Mucosa of rectum (tissue), 2 donors: ENCODE measurements around the gene AGPAT3.

Experiments used
- H3K27ac ChIP-seq, 2 donors: one replicate each; pipeline ENCODE4 v1.7.0; 2013; ENCODE audit warnings: inconsistent platforms in 2 of 2, low read depth in 2 of 2, low read length in 2 of 2
- H3K27me3 ChIP-seq, 2 donors: one replicate each; pipeline ENCODE4 v1.7.0; 2013; ENCODE audit warnings: low read length in 2 of 2; ENCODE audit not compliant: control insufficient read depth in 2 of 2, insufficient read depth in 2 of 2
- H3K36me3 ChIP-seq, 2 donors: one replicate each; pipeline ENCODE4 v1.7.0; 2013; ENCODE audit warnings: low read length in 2 of 2; ENCODE audit not compliant: control insufficient read depth in 2 of 2, insufficient read depth in 2 of 2
- H3K4me1 ChIP-seq, 2 donors: one replicate each; pipeline ENCODE4 v1.7.0; 2013; ENCODE audit warnings: low read length in 2 of 2, mild to moderate bottlenecking in 1 of 2; ENCODE audit not compliant: control insufficient read depth in 2 of 2, insufficient read depth in 2 of 2
- H3K4me3 ChIP-seq, 2 donors: one replicate each; pipeline ENCODE4 v1.7.0; 2013; ENCODE audit warnings: low read length in 2 of 2
- H3K9ac ChIP-seq, 2 donors: one replicate each; pipeline ENCODE4 v1.7.0; 2013; ENCODE audit warnings: low read length in 2 of 2, low read depth in 1 of 2, mild to moderate bottlenecking in 1 of 2
- H3K9me3 ChIP-seq, 2 donors: one replicate each; pipeline ENCODE4 v1.7.0; 2013; ENCODE audit warnings: low read length in 2 of 2; ENCODE audit not compliant: control insufficient read depth in 2 of 2
- donor health status: healthy.
- donor health status: Normal muscosa, but diverticular disease.

AGPAT3 gene

DNA sequence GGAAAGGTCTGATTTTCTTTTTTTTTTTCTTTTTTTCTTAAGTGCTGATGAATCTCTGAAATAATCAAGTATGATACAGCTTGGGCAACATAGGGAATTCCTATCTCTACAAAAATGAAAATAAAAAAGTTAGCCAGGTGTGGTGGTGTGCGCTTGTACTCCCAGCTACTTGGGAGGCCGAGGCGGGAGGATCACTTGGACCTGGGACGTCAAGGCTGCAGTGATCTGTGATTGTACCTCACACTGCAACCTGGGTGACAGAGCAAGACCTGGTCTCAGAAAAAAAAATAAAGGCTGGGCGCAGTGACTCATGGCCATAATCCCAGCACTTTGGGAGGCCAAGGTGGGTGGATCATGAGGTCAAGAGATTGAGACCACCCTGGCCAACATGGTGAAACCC is 153.1 kb downstream of the AGPAT3 start:
- Histone ChIP-seq H3K27me3 (no peaks in the 10 kb centered on the region), H3K36me3 (no peaks in the 10 kb centered on the region), H3K4me3 (no peak overlapping the region), H3K9ac (no peak overlapping the region), H3K4me1 (peaks cover 4 to 8% of the 10 kb centered on the region in 2 donors), H3K27ac (no peak overlapping the region), H3K9me3 (no peaks in the 10 kb centered on the region)

DNA sequence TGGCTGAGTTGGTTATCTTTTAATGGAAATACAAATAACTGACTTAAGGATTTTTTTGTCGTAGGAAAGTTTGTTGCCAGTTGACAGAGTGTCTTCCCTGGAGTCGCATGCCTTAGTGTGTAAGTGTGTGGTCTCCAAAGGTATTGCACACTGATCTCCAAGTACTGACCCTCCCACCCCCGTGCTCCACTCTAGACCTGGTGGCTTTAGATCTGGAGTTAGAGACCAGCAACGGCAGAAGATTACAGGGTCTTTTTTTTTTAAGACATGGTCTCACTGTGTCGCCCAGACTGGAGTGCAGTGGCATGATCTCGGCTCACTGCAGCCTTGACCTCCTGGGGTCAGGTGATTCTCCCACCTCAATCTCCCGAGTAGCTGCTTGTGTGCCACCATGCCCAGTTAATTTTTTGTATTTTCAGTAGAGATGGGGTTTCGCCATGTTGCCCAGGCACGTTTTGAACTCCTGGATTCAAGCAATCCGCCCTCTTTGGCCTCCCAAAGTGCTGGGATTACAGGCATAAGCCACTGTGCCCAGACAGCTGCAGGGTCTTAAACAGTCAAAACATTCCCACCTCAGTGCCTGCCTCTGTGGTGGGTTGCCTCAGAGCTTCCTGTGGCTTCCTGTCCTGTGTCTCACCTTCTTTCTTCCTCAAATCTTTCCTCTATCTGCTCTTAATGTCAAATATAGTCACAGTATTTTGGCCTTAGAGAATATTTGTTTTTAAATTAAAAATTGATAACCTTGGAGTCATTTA is 154.0 kb downstream of the AGPAT3 start:
- Histone ChIP-seq H3K36me3 (no peaks in the 10 kb centered on the region), H3K4me1 (peaks cover 0 to 2% of the 10 kb centered on the region in 2 donors), H3K27ac (no peak overlapping the region), H3K9me3 (no peaks in the 10 kb centered on the region), H3K27me3 (no peaks in the 10 kb centered on the region), H3K9ac (no peak overlapping the region), H3K4me3 (no peak overlapping the region)

DNA sequence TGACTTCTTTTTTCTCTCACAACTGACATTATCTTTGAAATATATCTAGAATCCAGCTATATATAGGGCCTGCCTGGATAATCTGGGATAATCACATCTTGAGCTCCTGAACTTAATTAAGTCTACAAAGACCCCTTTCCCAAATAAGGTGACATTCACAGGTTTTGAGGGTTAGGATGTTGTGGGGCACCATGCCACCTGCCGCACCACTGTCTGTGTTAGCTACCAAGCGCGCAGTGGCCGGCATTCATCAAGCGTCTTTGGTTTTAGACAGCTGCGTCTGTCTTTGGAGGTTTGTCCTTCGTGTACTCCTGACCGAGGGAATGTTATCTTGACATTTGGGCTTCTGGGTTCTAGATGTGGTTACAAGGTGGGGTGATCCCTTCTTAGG is 154.5 kb downstream of the AGPAT3 start:
- Histone ChIP-seq H3K36me3 (no peaks in the 10 kb centered on the region), H3K27me3 (no peaks in the 10 kb centered on the region), H3K9me3 (no peaks in the 10 kb centered on the region), H3K27ac (no peak overlapping the region), H3K4me1 (peaks cover under 1 to 2% of the 10 kb centered on the region in 2 donors), H3K9ac (no peak overlapping the region), H3K4me3 (no peak overlapping the region)

DNA sequence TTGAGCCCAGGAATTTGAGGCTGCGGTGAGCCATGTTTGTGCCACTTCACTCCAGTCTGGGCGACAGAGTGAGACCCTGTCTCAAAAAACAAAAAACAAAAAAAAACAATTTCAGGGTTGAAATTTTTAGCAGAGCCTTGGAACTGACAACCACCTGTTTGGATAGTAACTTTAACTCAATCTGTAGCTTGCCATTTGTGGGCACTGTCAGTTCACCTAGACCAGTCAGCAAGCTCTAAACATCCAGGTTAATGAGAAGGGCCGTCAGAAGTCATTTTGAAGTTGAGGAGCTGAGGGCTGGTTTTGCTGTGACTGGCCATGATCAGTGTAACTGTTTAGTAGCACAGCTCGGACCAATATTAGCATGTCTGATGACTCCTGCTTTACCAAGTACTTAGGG is 155.5 kb downstream of the AGPAT3 start:
- Histone ChIP-seq H3K36me3 (no peaks in the 10 kb centered on the region), H3K9ac (no peak overlapping the region), H3K27me3 (no peaks in the 10 kb centered on the region), H3K9me3 (no peaks in the 10 kb centered on the region), H3K4me3 (no peak overlapping the region), H3K27ac (no peak overlapping the region), H3K4me1 (peaks cover 2 to 10% of the 10 kb centered on the region in 2 donors)

DNA sequence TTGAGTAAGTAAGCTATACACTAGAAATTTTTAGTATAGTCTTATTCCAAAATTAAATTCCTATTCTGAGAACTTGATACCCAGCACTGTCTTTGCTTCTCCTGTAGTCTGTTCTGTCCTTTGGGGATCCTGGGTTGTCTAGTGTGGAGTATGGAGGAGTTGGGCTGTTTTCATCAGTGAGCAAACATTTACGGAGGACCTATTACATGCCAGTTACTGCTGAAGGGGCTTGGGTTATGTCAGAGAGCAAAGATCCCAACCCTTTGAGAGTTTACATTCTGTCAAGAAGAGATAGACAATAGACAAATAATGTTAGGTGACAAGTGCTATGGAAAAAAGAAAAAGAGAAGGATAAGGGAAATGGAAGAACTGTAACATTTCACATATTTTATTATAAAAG is 156.0 kb downstream of the AGPAT3 start:
- Histone ChIP-seq H3K27me3 (no peaks in the 10 kb centered on the region), H3K4me1 (peaks cover 2 to 10% of the 10 kb centered on the region in 2 donors), H3K36me3 (no peaks in the 10 kb centered on the region), H3K9me3 (no peaks in the 10 kb centered on the region), H3K9ac (no peak overlapping the region), H3K27ac (no peak overlapping the region), H3K4me3 (no peak overlapping the region)

DNA sequence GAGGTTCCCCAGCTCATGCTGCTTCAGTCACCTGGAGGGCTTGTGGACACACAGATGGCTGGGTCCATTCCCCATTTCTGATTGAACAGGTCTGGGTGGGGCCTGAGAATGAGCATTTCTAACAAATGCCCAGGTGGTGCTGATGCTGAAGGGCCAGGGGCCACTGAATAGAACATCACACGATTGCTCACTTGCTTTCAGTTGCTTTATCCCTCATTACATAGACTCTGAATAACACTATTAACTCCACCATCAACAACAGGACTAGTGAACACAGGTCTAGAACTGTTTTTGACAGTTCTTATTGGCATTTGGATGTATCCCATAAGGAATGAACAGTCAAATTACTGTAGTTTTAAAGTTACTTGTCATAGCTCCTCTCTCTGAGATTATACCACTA is 159.2 kb downstream of the AGPAT3 start:
- H3K27ac ChIP-seq = no peak overlapping the region
- no peak overlapping the region for H3K9ac ChIP-seq
- no peaks in the 10 kb centered on the region for H3K36me3 ChIP-seq
- H3K27me3 ChIP-seq = no peaks in the 10 kb centered on the region
- no peaks in the 10 kb centered on the region for H3K9me3 ChIP-seq
- H3K4me3 ChIP-seq = no peak overlapping the region
- H3K4me1 ChIP-seq = peaks cover 0 to 10% of the 10 kb centered on the region in 2 donors

DNA sequence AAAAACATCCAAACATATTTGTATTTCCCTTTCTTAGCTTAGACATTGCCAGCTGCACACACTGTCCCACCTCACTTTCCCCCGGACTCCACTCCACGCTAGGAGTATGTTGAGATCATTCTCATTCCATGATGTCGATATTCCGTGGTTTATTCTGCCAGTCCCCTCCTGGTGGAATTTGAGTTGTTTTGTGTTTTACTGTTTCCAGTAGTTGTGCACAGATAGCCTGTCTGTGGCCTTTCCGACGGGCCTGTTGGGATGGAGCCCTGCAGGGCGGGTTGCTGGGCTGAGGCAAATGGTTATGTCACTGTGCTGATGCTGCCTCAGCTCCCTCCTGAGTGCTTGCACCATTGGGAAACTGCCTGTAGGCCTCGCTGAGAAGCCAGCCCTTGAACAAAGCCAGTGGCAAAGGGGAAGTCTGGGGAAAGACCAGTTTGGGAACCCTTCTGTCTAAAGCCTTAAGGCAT is 159.9 kb downstream of the AGPAT3 start:
- Histone ChIP-seq H3K36me3 (no peaks in the 10 kb centered on the region), H3K4me1 (peaks cover 0 to 10% of the 10 kb centered on the region in 2 donors), H3K27ac (peak overlapping the region in 1 of 2 donors; percentile 38), H3K4me3 (no peak overlapping the region), H3K9me3 (no peaks in the 10 kb centered on the region), H3K9ac (no peak overlapping the region), H3K27me3 (no peaks in the 10 kb centered on the region)

DNA sequence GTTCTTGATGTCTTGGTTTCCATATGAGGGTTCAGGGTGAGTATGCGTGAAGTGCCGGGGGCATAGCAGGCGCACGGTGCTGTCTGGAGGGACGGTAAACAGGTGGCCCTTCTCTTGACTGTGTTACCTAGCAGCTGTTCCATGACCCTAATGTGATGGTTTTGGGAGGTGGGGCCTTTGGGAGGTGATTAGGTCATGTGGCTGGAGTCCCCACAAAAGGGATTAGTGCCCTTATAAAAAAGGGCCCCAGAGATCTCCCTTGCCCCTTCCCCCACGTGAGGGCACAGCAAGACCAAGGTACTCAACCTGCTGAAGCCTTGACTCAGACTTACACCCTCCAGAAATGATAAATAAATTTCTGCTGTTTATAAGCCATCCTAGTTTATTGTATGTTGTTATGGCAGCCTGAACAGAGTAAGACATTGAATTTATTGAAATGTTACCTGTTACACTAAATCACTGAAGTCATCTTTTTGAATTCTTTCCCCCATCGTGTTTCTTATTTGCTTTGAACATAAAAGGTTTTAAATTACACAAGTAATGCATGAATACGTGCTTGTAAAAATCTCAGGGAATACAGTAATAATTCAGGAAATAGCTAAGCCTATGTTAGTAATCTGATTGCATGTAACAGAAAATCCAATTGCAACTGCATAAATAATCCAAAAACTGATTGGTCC is 162.7 kb downstream of the AGPAT3 start:
- Histone ChIP-seq H3K4me1 (peaks cover 0 to 10% of the 10 kb centered on the region in 2 donors), H3K27me3 (no peaks in the 10 kb centered on the region), H3K36me3 (peaks cover 2 to 3% of the 10 kb centered on the region in 2 donors), H3K27ac (no peak overlapping the region), H3K4me3 (no peak overlapping the region), H3K9ac (no peak overlapping the region), H3K9me3 (no peaks in the 10 kb centered on the region)

DNA sequence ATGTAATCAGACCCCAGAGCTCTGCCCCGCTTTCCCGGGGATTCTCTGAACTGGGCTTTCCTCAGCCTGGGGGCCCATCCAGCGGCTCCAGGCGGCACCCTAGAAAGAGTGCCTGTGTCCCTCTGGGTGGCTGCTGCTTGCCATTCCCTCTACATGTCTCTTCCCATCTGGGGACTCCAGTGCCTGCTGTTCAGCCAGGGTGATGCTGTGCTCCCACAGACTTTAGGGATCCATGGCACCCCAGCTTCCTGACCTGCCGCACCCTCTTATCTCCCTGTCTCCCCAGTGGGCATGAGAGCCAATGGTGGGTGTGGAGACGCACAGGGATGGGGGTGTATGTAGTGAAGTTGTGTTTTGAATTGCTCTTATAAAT is 163.2 kb downstream of the AGPAT3 start:
- H3K36me3 ChIP-seq = peaks cover 4 to 5% of the 10 kb centered on the region in 2 donors
- no peak overlapping the region for H3K27ac ChIP-seq
- H3K9me3 ChIP-seq = no peaks in the 10 kb centered on the region
- H3K4me3 ChIP-seq = no peak overlapping the region
- H3K4me1 ChIP-seq = peaks cover 0 to 10% of the 10 kb centered on the region in 2 donors
- no peaks in the 10 kb centered on the region for H3K27me3 ChIP-seq
- no peak overlapping the region for H3K9ac ChIP-seq

DNA sequence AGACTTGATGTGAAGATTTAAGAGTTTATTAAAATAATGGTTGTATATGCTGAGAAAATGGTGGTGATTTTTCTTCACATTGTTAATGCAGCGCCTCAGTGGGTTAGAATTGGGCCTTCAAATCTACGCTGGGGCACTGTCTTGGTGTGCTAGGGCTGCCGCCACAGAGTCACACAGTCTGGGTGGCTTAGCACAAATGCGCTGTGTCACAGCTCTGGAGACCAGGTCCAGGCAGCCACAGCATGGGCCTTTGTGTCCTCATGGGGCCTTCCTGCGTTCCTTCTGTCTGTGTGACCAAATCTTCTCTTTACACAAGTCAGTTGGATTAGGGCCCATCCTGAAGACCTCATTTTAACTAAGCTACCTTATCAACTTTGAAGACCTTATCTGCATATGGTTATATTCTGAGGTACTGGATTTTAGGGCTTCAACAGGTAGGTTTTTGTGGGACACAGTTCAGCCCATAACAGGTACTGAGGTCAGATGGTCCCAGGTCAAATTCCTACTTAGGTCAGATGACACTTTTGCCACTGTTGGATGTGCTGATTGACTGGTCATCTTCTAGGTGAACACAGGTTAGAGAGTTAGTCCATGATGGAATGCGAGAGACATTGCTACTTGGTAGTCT is 164.6 kb downstream of the AGPAT3 start:
- H3K27me3 ChIP-seq = no peaks in the 10 kb centered on the region
- H3K9ac ChIP-seq = no peak overlapping the region
- peaks cover 7 to 9% of the 10 kb centered on the region in 2 donors for H3K36me3 ChIP-seq
- H3K4me1 ChIP-seq = peaks cover 0 to 9% of the 10 kb centered on the region in 2 donors
- H3K4me3 ChIP-seq = no peak overlapping the region
- no peaks in the 10 kb centered on the region for H3K9me3 ChIP-seq
- no peak overlapping the region for H3K27ac ChIP-seq
